SKM-1 treated with dmso at 0.1 percent for 144 hours (cell line): ENCODE measurements around the gene IFITM1.
"Not testable (repeated sequence)": the region's sequence is repeated elsewhere in the genome, so short reads cannot be mapped to it uniquely, and the experiment has no call there.

Experiments
- DNase-seq: peaks from one replicate; lab custom pipeline; 2025; ENCODE audit not compliant: unreplicated experiment; lab: John Stamatoyannopoulos, UW

The IFITM1 gene

GRCh38 chr11:362642-363442 is 49.0 kb downstream of the IFITM1 start:
- DNase-seq: no peak

DNA sequence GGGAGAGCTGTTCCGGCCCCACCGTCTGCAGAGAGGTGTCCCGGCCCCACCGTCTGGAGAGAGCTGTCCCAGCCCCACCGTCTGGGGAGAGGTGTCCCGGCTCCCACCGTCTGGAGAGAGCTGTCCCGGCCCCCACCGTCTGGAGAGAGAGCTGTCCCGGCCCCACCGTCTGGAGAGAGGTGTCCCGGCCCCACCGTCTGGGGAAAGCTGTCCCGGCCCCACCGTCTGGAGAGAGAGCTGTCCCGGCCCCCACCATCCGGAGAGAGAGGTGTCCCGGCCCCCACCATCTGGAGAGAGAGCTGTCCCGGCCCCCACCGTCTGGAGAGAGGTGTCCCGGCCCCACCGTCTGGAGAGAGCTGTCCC is 49.6 kb downstream of the IFITM1 start:
- DNase-seq: not testable (repeated sequence)

- no peak for DNase-seq
These were observed 50.3 kb downstream of the IFITM1 start for GRCh38 chr11:363948-364761.
